CD8-positive, alpha-beta memory T cell (primary cell): Measurements from ENCODE around the gene IGSF5. TPM values are rescaled to one million over a fixed set of nuclear protein-coding genes. Genes with fewer than 3 reads are reported as not detected.

Experiments
- CTCF ChIA-PET: fragments of 350-600 bp; sonication (Branson Sonifier 250); formaldehyde crosslinking; loops from one replicate; lab custom pipeline; 2021; ENCODE audit warnings: antibody characterized with exemption; lab: Charles Lee
- POLR2A ChIA-PET: fragments of 350-600 bp; sonication (Branson Sonifier 250); formaldehyde crosslinking; loops from one replicate; lab custom pipeline; 2021; ENCODE audit warnings: antibody characterized with exemption; lab: Charles Lee
- DNase-seq, 5 donors: peaks; one replicate each; pipeline versions ENCODE4 v3.0.0 to v3.0.0-alpha.2; 2020 to 2022; ENCODE audit warnings: mixed read lengths in 1 of 5
- H3K27ac ChIP-seq: one replicate; pipeline ENCODE4 v1.7.0; 2013; ENCODE audit warnings: low read depth, mild to moderate bottlenecking, low read length, moderate library complexity
- H3K27me3 ChIP-seq: 2 replicates; pipeline ENCODE4 v1.7.0; 2013; ENCODE audit warnings: low read length, mild to moderate bottlenecking; ENCODE audit not compliant: insufficient read depth, poor library complexity, severe bottlenecking
- H3K36me3 ChIP-seq: 2 replicates; pipeline ENCODE4 v1.7.0; 2013; ENCODE audit warnings: mild to moderate bottlenecking, low read length, moderate library complexity; ENCODE audit not compliant: insufficient read depth
- H3K4me1 ChIP-seq: 2 replicates; pipeline ENCODE4 v1.7.0; 2013; ENCODE audit warnings: mild to moderate bottlenecking, low read length, moderate library complexity; ENCODE audit not compliant: insufficient read depth
- H3K4me3 ChIP-seq: 2 replicates; pipeline ENCODE4 v1.7.0; 2013; ENCODE audit warnings: mild to moderate bottlenecking, low read length
- H3K9me3 ChIP-seq: 2 replicates; pipeline ENCODE4 v1.7.0; 2013; ENCODE audit warnings: mild to moderate bottlenecking, low read length
- H3K27ac Mint-ChIP-seq, 8 donors: one replicate each; pipeline ENCODE4 v1.8.0; 2020 to 2021; ENCODE audit warnings: mixed read lengths in 8 of 8, mild to moderate bottlenecking in 6 of 8, inconsistent platforms in 3 of 8, moderate library complexity in 3 of 8
- H3K27me3 Mint-ChIP-seq, 2 donors: one replicate each; pipeline ENCODE4 v1.8.0; 2020 to 2021; ENCODE audit warnings: mixed read lengths in 2 of 2, mild to moderate bottlenecking in 1 of 2, moderate library complexity in 1 of 2
- H3K36me3 Mint-ChIP-seq, 3 donors: one replicate each; pipeline ENCODE4 v1.8.0; 2020 to 2021; ENCODE audit warnings: mixed read lengths in 3 of 3, inconsistent platforms in 1 of 3, mild to moderate bottlenecking in 1 of 3
- H3K4me1 Mint-ChIP-seq, 3 donors: one replicate each; pipeline ENCODE4 v1.8.0; 2020 to 2021; ENCODE audit warnings: mixed read lengths in 3 of 3, inconsistent platforms in 1 of 3, mild to moderate bottlenecking in 1 of 3
- H3K4me3 Mint-ChIP-seq, 7 donors: one replicate each; pipeline ENCODE4 v1.8.0; 2020 to 2021; ENCODE audit warnings: mixed read lengths in 7 of 7, mild to moderate bottlenecking in 6 of 7, moderate library complexity in 4 of 7, inconsistent platforms in 2 of 7
- H3K9me3 Mint-ChIP-seq, 5 donors: one replicate each; pipeline ENCODE4 v1.8.0; 2020 to 2022; ENCODE audit warnings: mixed read lengths in 5 of 5, mild to moderate bottlenecking in 3 of 5, moderate library complexity in 2 of 5, inconsistent platforms in 1 of 5
- polyA plus RNA-seq: library from polyadenylated mRNA; unstranded; fragments of 300-500 nt; fragmentation: Illumina TruSeq; gene quantifications from one replicate; pipeline ENCODE4 v1.2.3, GENCODE V29; 2021
- total RNA-seq, 2 experiments: library from RNA; stranded (reverse); gene quantifications; one replicate each; pipeline ENCODE4 v1.2.3, GENCODE V29; 2021

IGSF5 gene
- total and polyA plus RNA-seq, 3 experiments from 2014 or later: not detected

DNA sequence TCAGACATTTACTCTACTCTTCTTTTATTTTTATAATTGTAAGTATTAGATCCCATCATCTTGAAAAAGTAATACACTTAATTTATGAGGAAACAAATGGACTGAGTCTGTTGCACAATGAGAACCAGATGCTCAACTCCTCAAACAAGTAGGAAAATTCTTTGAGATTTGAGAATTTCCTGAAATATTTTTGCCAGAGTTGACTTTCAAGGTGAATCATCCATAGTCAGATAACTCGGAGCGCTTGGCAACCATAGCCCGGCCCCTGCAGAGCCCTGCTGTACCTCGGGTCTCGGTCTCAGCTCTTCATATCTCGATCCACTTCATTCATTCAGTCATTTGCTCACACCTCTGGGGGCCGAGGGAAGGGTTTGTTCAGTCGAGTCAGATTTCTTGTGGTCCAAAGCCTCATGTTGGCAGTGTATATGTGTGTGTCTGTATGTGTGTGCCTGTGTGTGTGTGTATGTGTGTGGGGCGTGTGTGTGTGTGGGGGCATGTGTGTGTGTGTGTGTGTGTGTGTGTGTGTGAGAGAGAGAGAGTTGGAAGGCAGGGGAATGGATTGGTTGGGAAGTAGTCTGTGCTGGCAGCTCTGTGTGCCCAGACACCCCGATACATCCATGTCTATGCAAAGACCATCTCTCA, 104.2 kb downstream of the IGSF5 start:
- H3K9me3 Mint-ChIP-seq: peaks cover 0 to 12% (median 2%) of the 10 kb centered on the region in 5 donors
- H3K4me1 Mint-ChIP-seq: no peaks in the 10 kb centered on the region
- H3K4me3 ChIP-seq: no peak overlapping the region
- H3K27ac ChIP-seq: no peak overlapping the region
- H3K4me1 ChIP-seq: no peaks in the 10 kb centered on the region
- peaks cover 0 to 3% of the 10 kb centered on the region in 2 donors for H3K27me3 Mint-ChIP-seq
- H3K9me3 ChIP-seq: no peaks in the 10 kb centered on the region
- H3K27me3 ChIP-seq: no peaks in the 10 kb centered on the region
- H3K4me3 Mint-ChIP-seq: no peak overlapping the region
- POLR2A ChIA-PET: no interaction called here
- DNase-seq: no peak
- H3K27ac Mint-ChIP-seq: no peak overlapping the region
- CTCF ChIA-PET: no interaction called here
- H3K36me3 ChIP-seq: no peaks in the 10 kb centered on the region
- no peaks in the 10 kb centered on the region for H3K36me3 Mint-ChIP-seq

- DNase-seq: no peak
- H3K4me1 Mint-ChIP-seq: no peaks in the 10 kb centered on the region
- H3K9me3 ChIP-seq: no peaks in the 10 kb centered on the region
- H3K4me3 Mint-ChIP-seq: no peak overlapping the region
- no peaks in the 10 kb centered on the region for H3K36me3 Mint-ChIP-seq
- peaks cover 0 to 1% of the 10 kb centered on the region in 2 donors for H3K27me3 Mint-ChIP-seq
- no peaks in the 10 kb centered on the region for H3K36me3 ChIP-seq
- H3K9me3 Mint-ChIP-seq: peaks cover 0 to 9% (median 2%) of the 10 kb centered on the region in 5 donors
- no peaks in the 10 kb centered on the region for H3K27me3 ChIP-seq
- H3K27ac ChIP-seq: no peak overlapping the region
- CTCF ChIA-PET: no interaction called here
- no peak overlapping the region for H3K4me3 ChIP-seq
- POLR2A ChIA-PET: no interaction called here
- H3K27ac Mint-ChIP-seq: no peak overlapping the region
- H3K4me1 ChIP-seq: no peaks in the 10 kb centered on the region
Observed at GRCh38 chr21:39850333-39850732, 105.3 kb downstream of the IGSF5 start.

DNA sequence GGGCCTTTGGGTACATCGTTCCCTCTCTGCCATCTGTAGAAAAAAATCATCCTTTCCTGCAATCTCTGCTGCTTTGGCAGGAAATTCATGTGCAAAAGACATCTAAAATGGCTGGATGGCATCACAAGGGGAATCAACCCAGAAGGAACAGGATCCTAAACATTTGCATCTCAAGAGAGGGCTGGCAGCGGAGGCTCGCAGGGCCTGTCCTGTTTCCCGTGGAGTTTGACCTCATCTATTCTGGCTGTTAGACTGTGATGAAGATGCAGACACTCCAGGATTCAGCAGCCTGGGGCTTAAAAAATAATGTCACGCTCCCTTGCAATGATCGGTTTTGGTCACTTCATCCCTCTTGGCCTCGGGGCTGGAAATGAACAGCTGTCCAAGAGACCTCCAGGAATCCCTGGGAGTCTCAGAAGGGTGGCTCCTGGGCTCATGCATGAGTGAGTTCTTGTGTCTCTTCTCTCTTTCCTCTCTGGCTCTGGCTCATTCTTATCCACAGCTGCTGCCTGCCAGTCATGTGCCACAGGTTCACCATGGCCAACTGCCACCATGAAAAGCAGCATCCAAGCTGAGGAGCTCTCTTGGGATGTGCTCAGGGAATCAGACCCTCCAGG, 106.1 kb downstream of the IGSF5 start:
- Histone ChIP-seq H3K36me3 (no peaks in the 10 kb centered on the region), H3K9me3 (no peaks in the 10 kb centered on the region), H3K27me3 (no peaks in the 10 kb centered on the region), H3K4me1 (no peaks in the 10 kb centered on the region), H3K4me3 (no peak overlapping the region), H3K27ac (no peak overlapping the region)
- no peaks in the 10 kb centered on the region for H3K36me3 Mint-ChIP-seq
- peaks cover 0 to 1% of the 10 kb centered on the region in 2 donors for H3K27me3 Mint-ChIP-seq
- CTCF ChIA-PET: no interaction called here
- no peak overlapping the region for H3K27ac Mint-ChIP-seq
- no peak overlapping the region for H3K4me3 Mint-ChIP-seq
- peaks cover 0 to 13% (median 2%) of the 10 kb centered on the region in 5 donors for H3K9me3 Mint-ChIP-seq
- POLR2A ChIA-PET: no interaction called here
- no peak for DNase-seq
- no peaks in the 10 kb centered on the region for H3K4me1 Mint-ChIP-seq

Other genes with a start within 250 kb of the IGSF5 start
- not detected for gene B3GALT5, start 132.2 kb upstream of the IGSF5 start, total RNA-seq
- gene B3GALT5, start 132.2 kb upstream of the IGSF5 start, polyA plus RNA-seq: not detected
- gene PCP4, start 122.3 kb downstream of the IGSF5 start, total RNA-seq: not detected
- gene PCP4, start 122.3 kb downstream of the IGSF5 start, polyA plus RNA-seq: not detected